Right lobe of liver (tissue), 4 donors: ENCODE measurements around the gene RAB3A.

ENCODE experiments used
- POLR2A ChIP-seq: fragments of 450-650 bp; IDR thresholded peaks from one replicate; pipeline ENCODE4 v1.6.1; 2017; ENCODE audit warnings: antibody characterized with exemption, mild to moderate bottlenecking
- TF ChIP-seq, protein P1 (sequence below), 4 donors: fragments of 200-600 bp in 3 of 4; fragments of 450-650 bp in 1 of 4; IDR thresholded peaks; one replicate each; pipeline versions ENCODE4 v1.5.1 to v1.8.0; 2016 to 2022; ENCODE audit warnings: antibody characterized with exemption in 4 of 4, mild to moderate bottlenecking in 2 of 4
- donor health status: DM: no; HTN: no; CAD: no.
- donor health status: DM: no; HTN: no; CAD: no.
- donor health status: DM: no; HTN: yes; CAD: no.

DNA sequence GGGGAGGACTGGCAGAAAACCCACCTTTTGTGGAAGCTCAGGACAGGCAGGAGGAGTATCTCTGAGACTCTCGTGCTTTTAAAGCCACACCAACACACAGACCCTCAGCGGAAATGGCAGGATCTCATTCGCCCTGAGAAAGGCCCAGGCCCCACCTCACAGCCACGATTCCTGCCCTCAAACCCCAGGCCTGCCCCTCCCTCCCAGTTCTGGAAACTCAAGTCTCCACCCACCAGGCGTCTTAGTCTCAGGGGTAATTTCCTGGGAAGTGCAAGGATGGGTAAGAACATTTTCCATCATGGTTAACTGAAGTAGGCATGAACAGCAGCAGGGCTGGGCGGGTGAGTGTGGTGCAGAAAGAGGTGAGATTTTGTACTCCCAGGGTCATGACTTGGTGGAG is 30.4 kb upstream of the RAB3A start:
- TF ChIP-seq, protein P1, sequence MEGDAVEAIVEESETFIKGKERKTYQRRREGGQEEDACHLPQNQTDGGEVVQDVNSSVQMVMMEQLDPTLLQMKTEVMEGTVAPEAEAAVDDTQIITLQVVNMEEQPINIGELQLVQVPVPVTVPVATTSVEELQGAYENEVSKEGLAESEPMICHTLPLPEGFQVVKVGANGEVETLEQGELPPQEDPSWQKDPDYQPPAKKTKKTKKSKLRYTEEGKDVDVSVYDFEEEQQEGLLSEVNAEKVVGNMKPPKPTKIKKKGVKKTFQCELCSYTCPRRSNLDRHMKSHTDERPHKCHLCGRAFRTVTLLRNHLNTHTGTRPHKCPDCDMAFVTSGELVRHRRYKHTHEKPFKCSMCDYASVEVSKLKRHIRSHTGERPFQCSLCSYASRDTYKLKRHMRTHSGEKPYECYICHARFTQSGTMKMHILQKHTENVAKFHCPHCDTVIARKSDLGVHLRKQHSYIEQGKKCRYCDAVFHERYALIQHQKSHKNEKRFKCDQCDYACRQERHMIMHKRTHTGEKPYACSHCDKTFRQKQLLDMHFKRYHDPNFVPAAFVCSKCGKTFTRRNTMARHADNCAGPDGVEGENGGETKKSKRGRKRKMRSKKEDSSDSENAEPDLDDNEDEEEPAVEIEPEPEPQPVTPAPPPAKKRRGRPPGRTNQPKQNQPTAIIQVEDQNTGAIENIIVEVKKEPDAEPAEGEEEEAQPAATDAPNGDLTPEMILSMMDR (IDR thresholded peaks at IDR 0.05), result no peak
- no peak for TF ChIP-seq POLR2A
